ENCODE results near the gene PLXNA4.

PLXNA4 gene

GRCh38 chr7:132078891-132079735, 497.2 kb downstream of the PLXNA4 start:
- no peak for DNase-seq
- TF ChIP-seq CTCF (IDR thresholded peaks at IDR 0.05; ENCODE audit: low read depth, low read length, missing control alignments), result no peak
- H3K36me3 ChIP-seq (replicated peaks), result no peaks in the 10 kb centered on the region
- no peak overlapping the region for H3K27ac ChIP-seq
- H3K27me3 ChIP-seq (replicated peaks), result peaks cover 2% of the 10 kb centered on the region
- in situ Hi-C loops (cut with HindIII; ENCODE audit: low pct_ligation_motif_present, low sequenced_read_pairs), result no loop called here
- no peak overlapping the region for H3K4me3 ChIP-seq (ENCODE audit: low read depth, low read length)

- in situ Hi-C loops (cut with HindIII; ENCODE audit: low pct_ligation_motif_present, low sequenced_read_pairs), result no loop called here
- H3K27me3 ChIP-seq (replicated peaks), result peaks cover 2% of the 10 kb centered on the region
Measured at GRCh38 chr7:132077971-132078685, 498.1 kb downstream of the PLXNA4 start.

GRCh38 chr7:132076301-132077035, 499.8 kb downstream of the PLXNA4 start:
- Histone ChIP-seq H3K27ac (no peak overlapping the region), H3K27me3 (replicated peaks) (peaks cover 2% of the 10 kb centered on the region), H3K36me3 (replicated peaks) (no peaks in the 10 kb centered on the region), H3K4me3 (ENCODE audit: low read depth, low read length) (no peak overlapping the region)
- DNase-seq, result no peak
- no peak for TF ChIP-seq CTCF (IDR thresholded peaks at IDR 0.05; ENCODE audit: low read depth, low read length, missing control alignments)
- in situ Hi-C loops (cut with HindIII; ENCODE audit: low pct_ligation_motif_present, low sequenced_read_pairs), result no loop called here

More at GRCh38 chr7:132077971-132078685, 498.1 kb downstream of the PLXNA4 start:
- Histone ChIP-seq H3K36me3 (replicated peaks) (no peaks in the 10 kb centered on the region), H3K27ac (no peak overlapping the region), H3K4me3 (ENCODE audit: low read depth, low read length) (no peak overlapping the region)
- no peak for TF ChIP-seq CTCF (IDR thresholded peaks at IDR 0.05; ENCODE audit: low read depth, low read length, missing control alignments)
- DNase-seq, result no peak

- H3K27me3 ChIP-seq (replicated peaks), result peaks cover 2% of the 10 kb centered on the region
- DNase-seq, result no peak
- H3K36me3 ChIP-seq (replicated peaks), result no peaks in the 10 kb centered on the region
- in situ Hi-C loops (cut with HindIII; ENCODE audit: low pct_ligation_motif_present, low sequenced_read_pairs), result no loop called here
- no peak for TF ChIP-seq CTCF (IDR thresholded peaks at IDR 0.05; ENCODE audit: low read depth, low read length, missing control alignments)
- H3K4me3 ChIP-seq (ENCODE audit: low read depth, low read length), result no peak overlapping the region
- no peak overlapping the region for H3K27ac ChIP-seq
Measured at GRCh38 chr7:132075515-132075914, 500.8 kb downstream of the PLXNA4 start.

- H3K27me3 ChIP-seq (replicated peaks), result peaks cover 2% of the 10 kb centered on the region
- in situ Hi-C loops (cut with HindIII; ENCODE audit: low pct_ligation_motif_present, low sequenced_read_pairs), result no loop called here
- DNase-seq, result no peak
- H3K27ac ChIP-seq, result no peak overlapping the region
- H3K36me3 ChIP-seq (replicated peaks), result no peaks in the 10 kb centered on the region
- TF ChIP-seq CTCF (IDR thresholded peaks at IDR 0.05; ENCODE audit: low read depth, low read length, missing control alignments), result no peak
- no peak overlapping the region for H3K4me3 ChIP-seq (ENCODE audit: low read depth, low read length)
Measured at GRCh38 chr7:132073920-132074589, 502.2 kb downstream of the PLXNA4 start.

Data from brain microvascular endothelial cell (primary cell).